HG03439 (cell line): ENCODE results near the gene RGP1.

ENCODE experiments used
- ATAC-seq: cut with Tn5 transposase; IDR thresholded peaks from one replicate; pipeline ENCODE4 v1.9.1; 2021; ENCODE audit warnings: mild to moderate bottlenecking, moderate library complexity; ENCODE audit not compliant: unreplicated experiment

The RGP1 gene

GRCh38 chr9:35743452-35743851, 5.6 kb upstream of the RGP1 start:
- no peak for ATAC-seq

DNA sequence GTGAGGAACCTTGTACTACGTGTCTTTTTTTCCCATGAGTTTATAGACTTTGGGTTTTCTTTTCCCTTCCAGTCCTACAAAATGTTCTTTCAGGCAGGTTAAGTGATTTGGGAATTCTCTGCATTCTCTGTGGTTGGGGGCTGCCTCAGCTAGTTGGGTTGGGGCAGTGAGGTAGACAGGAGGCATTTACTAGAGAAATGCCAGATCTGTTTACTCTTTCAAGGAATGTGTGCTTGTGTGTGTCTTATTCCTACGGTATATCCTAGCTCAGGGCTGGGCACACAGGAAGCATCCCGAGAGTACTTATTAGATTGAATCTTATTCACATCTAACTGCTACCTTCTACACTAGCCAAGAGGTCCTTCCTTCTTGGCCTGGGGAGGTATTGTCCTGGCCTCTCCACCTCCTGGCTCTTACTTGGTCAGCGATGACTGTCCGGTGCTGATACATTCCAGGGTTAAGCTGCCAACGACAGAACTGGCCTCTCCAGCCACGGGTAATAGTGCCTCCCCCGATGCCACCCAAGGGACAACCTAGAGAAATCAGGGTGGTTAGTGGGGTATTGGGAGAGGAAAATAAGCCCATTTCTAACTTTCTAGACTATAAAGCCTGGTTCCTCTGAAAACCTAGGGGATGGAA, 5.1 kb upstream of the RGP1 start:
- no peak for ATAC-seq

- no peak for ATAC-seq
Measured at GRCh38 chr9:35745569-35745968, 3.5 kb upstream of the RGP1 start.

GRCh38 chr9:35746583-35746982, 2.5 kb upstream of the RGP1 start:
- no peak for ATAC-seq

- ATAC-seq, result no peak
Measured at GRCh38 chr9:35748242-35748857, 737 bp upstream of the RGP1 start.

GRCh38 chr9:35749515-35750255, 598 bp downstream of the RGP1 start:
- ATAC-seq, result peak; percentile 38

- ATAC-seq, result no peak
Measured at GRCh38 chr9:35750256-35750531, 1.1 kb downstream of the RGP1 start.

GRCh38 chr9:35753466-35753865, 4.4 kb downstream of the RGP1 start:
- ATAC-seq, result no peak

GRCh38 chr9:35754264-35754663, 5.2 kb downstream of the RGP1 start, which contains the start of gene MSMP:
Gene MSMP, minus strand, starts transcription at chr9:35754276. Its CDS starts 147 bp downstream, at chr9:35754129.
- no peak for ATAC-seq

- no peak for ATAC-seq
Measured at GRCh38 chr9:35755071-35755470, 6.0 kb downstream of the RGP1 start.

DNA sequence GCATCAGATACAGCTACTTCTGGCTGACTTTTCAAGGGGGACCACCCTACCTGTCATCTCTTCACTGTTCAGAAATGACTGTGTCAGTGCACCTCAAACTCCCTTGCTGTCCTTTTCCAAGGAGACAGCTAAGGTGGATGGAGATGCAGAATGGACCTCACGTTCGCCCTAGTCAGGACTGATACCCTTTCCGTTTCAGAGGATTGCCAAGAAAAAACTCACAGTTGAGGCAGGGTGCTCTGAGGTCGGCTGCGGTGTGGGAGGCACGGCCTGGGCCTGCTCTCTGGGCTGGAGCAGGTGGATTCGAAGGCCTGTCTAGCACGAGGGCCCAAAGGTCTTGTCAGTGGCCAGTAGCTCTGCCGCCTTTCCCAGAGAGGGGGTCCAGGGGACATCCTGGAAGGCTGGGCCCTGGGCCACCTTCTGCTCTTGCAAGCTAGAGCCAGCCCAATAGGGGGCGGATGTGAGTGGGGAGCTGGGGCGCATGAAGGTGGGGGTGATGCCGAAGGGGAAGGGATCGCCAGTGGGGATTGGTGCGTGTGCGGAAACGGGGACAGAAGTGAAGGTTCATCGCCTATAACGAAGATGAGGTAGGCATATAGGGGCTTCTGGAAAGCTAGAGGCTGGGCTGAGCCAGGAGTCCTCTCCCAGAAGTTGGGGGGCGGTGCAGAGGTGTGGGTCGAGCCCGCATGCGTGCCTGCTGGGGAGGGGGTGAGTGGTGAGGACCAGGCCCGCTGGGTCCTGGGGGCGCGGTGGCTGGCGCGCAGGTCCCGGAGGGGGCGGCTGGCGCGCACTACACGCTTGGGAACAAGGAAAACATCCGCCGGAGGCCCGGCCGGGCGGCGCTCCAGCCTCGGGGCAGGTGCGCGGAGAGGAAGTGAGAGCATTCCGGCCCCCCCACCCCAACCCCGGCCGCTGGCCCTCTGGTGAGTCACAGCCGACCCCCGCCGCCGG, 7.5 kb downstream of the RGP1 start:
- no peak for ATAC-seq

- no peak for ATAC-seq
Measured at GRCh38 chr9:35757226-35757891, 8.3 kb downstream of the RGP1 start.

DNA sequence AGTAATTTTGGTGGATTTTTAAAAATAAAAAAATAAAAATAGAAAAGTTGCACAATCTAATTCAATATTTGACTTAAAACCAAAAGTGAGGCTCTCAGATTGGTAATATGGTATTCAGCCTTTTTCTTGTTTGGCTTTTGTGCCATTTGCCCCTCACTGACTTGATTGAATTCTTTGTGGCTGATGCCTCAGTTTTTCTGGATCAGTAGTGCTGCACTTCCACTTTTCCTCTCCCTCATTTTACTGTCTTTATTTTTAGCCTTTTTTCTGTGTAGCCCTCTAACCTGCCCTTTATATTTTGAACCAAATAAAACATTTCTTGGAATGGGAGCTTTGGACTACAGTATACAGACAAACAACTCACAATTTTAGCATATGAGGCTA, 8.8 kb downstream of the RGP1 start:
- no peak for ATAC-seq

GRCh38 chr9:35758475-35759050, 9.5 kb downstream of the RGP1 start:
- ATAC-seq, result no peak

- no peak for ATAC-seq
Measured at GRCh38 chr9:35759795-35760194, 10.7 kb downstream of the RGP1 start.

DNA sequence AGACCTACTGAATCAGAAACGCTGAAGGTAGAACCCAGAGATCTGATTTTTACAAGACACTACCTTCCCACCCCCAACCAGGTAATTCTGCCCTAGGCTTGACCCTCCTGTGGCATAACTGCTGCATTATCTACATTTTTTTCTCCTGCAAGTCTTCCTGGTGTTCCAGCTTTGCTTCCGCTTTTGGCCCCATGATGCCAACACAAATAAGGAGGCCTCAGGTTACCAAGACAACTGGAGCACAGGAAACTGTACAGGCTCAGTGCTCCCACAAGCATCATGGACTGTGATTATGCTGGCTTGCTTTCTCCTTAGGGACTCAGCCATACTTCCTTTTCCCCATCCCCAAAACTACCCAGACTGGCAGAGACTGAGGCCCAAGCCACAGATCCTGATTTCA, 11.6 kb downstream of the RGP1 start:
- no peak for ATAC-seq

GRCh38 chr9:35763181-35763580, 14.1 kb downstream of the RGP1 start:
- ATAC-seq, result no peak

DNA sequence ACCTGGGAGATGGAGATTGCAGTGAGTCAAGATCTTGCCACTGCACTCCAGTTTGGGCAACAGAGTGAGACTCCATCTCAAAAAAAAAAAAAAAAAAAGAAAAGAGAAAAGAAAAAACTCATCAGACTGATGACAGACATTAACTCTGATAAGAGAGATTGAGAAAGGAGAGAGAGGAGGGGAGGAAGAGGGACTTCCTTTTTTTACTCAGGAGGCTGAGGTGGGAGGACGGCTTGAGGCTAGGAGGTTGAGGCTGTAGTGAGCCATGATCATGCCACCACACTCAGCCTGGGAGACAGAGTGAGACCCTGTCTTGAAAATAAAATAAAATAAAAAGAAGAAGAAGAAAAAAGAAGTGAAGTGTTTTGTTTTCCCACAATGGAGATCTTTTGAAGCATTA, 14.7 kb downstream of the RGP1 start:
- no peak for ATAC-seq

DNA sequence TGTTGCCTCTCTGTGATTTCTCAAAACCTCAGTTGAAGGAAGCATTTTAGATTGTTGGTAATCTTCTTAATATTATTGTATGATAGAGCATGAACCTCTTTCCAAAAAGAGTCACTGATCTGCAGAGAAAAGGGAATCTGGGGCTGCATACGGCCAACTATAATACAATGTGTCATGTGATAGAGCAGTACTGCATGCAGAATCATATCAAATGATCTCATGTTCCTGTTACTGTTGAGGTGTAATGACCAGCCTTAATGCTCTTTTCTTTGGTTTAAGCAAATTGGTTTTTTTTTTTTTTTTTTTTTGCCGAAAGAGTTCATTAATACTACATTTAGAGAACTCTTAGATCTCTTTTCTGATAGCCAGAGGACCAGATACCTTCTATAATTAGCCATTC, 17.9 kb downstream of the RGP1 start:
- ATAC-seq, result no peak

DNA sequence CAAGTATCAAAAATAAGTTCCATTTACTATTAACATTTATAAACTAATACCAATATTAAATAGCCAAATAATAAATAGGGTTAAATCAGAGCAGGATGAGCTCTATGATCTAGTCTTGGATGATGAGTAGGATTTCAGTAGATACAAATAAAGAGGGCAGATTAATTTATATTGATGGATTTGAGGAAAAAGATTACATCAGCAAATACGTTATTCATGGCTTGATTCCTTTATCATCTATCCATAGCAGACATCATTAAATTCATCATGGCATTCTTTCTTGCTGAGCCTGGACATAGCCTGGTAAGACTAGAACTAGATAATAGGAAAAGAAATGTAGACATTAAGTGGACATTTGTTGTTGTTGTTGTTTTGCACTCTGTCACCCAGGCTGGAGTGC, 18.4 kb downstream of the RGP1 start:
- ATAC-seq, result no peak
